Measurements from ENCODE around the gene RNASE8.

DNA sequence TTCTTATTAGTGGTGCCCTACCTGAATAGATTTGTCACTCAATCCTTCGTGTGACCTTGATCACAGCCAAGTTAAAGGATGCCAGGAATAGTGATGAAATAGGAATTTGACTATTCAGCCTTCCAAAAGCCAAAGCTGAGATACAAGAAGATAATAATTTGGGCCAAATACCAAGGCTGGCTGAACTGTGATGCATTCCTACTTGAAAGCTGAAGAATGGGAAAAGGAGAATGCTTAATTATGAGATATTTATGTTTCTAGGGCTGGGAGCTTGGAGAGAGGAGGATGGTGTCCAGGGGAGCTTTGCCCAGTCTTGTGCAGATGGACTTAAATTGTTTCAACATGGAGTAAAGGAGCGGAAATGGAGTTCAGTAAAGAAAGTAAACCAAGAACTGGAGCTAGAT lies 10.2 kb upstream of the RNASE8 start:
- TF ChIP-seq POLR2A (IDR thresholded peaks at IDR 0.05) (no peak), POLR2AphosphoS5 (IDR thresholded peaks at IDR 0.05) (peak; percentile 33)
- TF ChIP-seq, protein P1, sequence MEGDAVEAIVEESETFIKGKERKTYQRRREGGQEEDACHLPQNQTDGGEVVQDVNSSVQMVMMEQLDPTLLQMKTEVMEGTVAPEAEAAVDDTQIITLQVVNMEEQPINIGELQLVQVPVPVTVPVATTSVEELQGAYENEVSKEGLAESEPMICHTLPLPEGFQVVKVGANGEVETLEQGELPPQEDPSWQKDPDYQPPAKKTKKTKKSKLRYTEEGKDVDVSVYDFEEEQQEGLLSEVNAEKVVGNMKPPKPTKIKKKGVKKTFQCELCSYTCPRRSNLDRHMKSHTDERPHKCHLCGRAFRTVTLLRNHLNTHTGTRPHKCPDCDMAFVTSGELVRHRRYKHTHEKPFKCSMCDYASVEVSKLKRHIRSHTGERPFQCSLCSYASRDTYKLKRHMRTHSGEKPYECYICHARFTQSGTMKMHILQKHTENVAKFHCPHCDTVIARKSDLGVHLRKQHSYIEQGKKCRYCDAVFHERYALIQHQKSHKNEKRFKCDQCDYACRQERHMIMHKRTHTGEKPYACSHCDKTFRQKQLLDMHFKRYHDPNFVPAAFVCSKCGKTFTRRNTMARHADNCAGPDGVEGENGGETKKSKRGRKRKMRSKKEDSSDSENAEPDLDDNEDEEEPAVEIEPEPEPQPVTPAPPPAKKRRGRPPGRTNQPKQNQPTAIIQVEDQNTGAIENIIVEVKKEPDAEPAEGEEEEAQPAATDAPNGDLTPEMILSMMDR (IDR thresholded peaks at IDR 0.05), result no peak

Data from prostate gland (tissue), 2 donors.